ENCODE results near the gene EGFL8. TPM values are rescaled to one million over a fixed set of nuclear protein-coding genes. Genes with fewer than 3 reads are reported as not detected.

The EGFL8 gene
- total and polyA plus RNA-seq, 3 experiments from 2014 or later, result 8.3 to 9.5 TPM; not detected in 1

DNA sequence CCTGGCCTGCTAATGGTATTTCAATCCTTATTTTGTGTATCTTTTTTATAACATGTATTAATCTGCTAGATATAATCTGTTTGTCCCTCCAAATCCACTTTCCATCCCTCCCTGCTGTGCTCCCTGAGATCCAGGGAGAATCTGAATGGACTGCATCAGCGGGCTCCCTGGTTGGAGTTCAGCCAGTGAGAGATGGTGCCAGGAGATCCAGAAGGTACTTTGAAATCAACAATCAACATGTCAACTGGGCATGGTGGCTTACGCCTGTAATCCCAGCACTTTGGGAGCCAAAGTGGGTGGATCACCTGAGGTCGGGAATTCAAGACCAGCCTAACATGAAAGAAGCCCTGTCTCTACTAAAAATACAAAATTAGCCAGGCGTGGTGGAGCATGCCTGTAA is 40.7 kb upstream of the EGFL8 start:
- H3K36me3 Mint-ChIP-seq, result peaks cover 6 to 82% (median 27%) of the 10 kb centered on the region in 3 donors

DNA sequence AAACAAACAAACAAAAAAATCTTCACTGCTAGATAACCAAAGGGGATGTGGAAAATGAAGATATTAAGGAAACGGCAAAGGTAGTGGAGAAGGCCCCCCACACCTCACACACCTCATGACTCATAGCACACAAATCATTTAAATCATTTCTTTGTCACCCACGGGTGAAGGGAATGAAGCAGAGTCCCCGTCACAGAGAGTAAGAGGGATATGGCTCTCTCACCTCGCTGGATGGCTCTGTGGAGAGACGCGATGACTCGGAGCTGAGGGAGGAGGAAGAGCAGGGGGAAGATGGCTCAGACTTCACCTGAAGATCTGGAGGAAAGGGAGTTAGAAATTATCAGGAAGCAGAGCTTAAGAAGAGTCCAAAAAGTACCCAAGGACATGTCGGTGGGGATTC is 37.5 kb upstream of the EGFL8 start:
- Histone ChIP-seq H3K27me3 (ENCODE audit: insufficient read depth, low read length, poor library complexity, severe bottlenecking) (no peaks in the 10 kb centered on the region), H3K4me3 (ENCODE audit: low read length) (peak overlapping the region; percentile 96), H3K9me3 (ENCODE audit: low read length) (no peaks in the 10 kb centered on the region), H3K4me1 (ENCODE audit: insufficient read depth, low read length) (peaks cover 30% of the 10 kb centered on the region), H3K27ac (ENCODE audit: low read depth, low read length) (peak overlapping the region; percentile 95), H3K36me3 (ENCODE audit: insufficient read depth, low read length) (peaks cover 30% of the 10 kb centered on the region)
- ChIA-PET CTCF (interaction anchor here (1.1 kb wide), 1 partner anchor 69 kb away, joined by 5 read pairs; no protein-coding TSS in a partner anchor), POLR2A (no interaction called here)
- no peaks in the 10 kb centered on the region for H3K9me3 Mint-ChIP-seq
- H3K36me3 Mint-ChIP-seq, result peaks cover 7 to 56% (median 13%) of the 10 kb centered on the region in 3 donors
- DNase-seq, result no peak
- peaks cover 0 to 2% of the 10 kb centered on the region in 2 donors for H3K27me3 Mint-ChIP-seq
- H3K4me3 Mint-ChIP-seq, result peak overlapping the region; percentile 95 to 100 (median 99)
- H3K4me1 Mint-ChIP-seq, result peaks cover 48 to 66% (median 59%) of the 10 kb centered on the region in 3 donors
- peak overlapping the region; percentile 85 to 99 (median 98) for H3K27ac Mint-ChIP-seq

More for the DNA sequence above, 40.7 kb upstream of the EGFL8 start:
- H3K4me3 ChIP-seq (ENCODE audit: low read length), result no peak overlapping the region
- H3K9me3 Mint-ChIP-seq, result no peaks in the 10 kb centered on the region
- POLR2A ChIA-PET, result no interaction called here
- peaks cover 36 to 60% (median 50%) of the 10 kb centered on the region in 3 donors for H3K4me1 Mint-ChIP-seq
- H3K4me1 ChIP-seq (ENCODE audit: insufficient read depth, low read length), result peaks cover 23% of the 10 kb centered on the region
- H3K36me3 ChIP-seq (ENCODE audit: insufficient read depth, low read length), result peaks cover 55% of the 10 kb centered on the region
- DNase-seq, result no peak
- H3K27me3 Mint-ChIP-seq, result peaks cover 0 to 2% of the 10 kb centered on the region in 2 donors
- H3K9me3 ChIP-seq (ENCODE audit: low read length), result no peaks in the 10 kb centered on the region
- H3K27ac ChIP-seq (ENCODE audit: low read depth, low read length), result no peak overlapping the region
- CTCF ChIA-PET, result no interaction called here
- no peak overlapping the region for H3K4me3 Mint-ChIP-seq
- H3K27me3 ChIP-seq (ENCODE audit: insufficient read depth, low read length, poor library complexity, severe bottlenecking), result no peaks in the 10 kb centered on the region
- H3K27ac Mint-ChIP-seq, result peak overlapping the region in 2 of 8 donors; percentile 19 to 27

DNA sequence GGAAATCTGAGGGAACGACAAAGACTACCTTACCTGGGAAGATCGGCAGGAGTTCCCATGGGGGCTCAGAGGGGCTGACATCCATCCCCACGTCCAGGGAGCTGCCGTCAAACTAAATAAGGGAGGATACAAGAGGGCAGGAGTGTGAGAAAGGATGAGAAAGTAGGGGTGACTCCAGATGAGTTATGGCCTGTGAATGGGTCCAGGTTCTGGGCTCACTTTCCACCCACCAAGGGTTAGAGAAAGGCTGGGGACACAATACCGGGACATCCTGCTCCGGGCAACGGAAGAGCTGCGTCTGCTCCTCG is 37.0 kb upstream of the EGFL8 start:
- peaks cover 2 to 3% of the 10 kb centered on the region in 2 donors for H3K27me3 Mint-ChIP-seq
- CTCF ChIA-PET, result interaction anchor here (1.1 to 1.6 kb wide), 2 partner anchors 27 to 68 kb away, joined by 5 to 6 read pairs; no protein-coding TSS in a partner anchor

DNA sequence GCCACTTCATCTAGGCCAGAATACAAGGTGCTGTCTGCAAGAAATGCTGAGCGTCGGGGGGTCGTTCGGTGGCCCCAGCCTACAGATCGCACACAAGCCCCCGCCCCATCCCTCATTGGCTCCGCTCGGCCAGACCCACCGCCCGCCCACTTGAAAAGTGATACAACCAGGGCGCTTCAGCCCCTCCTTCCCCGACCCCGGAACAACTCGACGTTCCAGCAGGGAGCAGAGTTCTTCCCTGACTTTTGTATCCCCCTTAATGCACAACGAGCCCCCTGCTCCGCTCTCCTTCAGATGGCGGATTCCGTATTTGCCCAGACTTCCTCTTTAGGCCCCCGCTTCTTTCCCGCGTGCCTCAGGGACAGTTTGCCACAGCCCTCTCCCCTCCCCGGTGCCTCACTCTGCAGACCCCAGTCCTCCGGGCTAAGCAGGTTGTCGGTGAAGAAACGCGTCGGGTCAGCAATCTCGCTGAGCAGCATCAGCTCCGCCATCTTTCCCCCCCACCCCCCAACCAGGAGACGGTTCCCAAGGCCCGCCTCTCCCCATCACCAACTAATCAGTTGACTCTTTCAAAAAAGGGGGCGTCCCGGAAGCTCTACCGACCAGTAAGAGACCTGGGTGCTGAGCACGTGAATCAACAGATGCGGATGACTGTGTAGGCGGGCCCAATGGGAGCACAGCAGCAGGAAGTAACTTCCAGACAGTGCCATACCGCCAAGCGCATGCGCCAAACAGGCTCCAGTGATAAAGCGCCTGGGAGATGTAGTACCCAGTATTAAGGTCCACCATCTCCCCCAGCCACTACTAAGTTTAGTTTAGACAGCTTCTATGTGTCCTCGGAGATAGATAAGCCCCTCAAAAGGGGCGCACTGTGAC is 36.4 kb upstream of the EGFL8 start, which contains the start of gene ATF6B:
ATF6B (minus strand) TSS at position 530 of the 876 bp plus-strand sequence; CDS start at position 491, 39 bp downstream.
- Histone ChIP-seq H3K27ac (ENCODE audit: low read depth, low read length) (peak within 1 kb of the TSS; percentile 95), H3K9me3 (ENCODE audit: low read length) (no peaks in the 10 kb centered on the region), H3K27me3 (ENCODE audit: insufficient read depth, low read length, poor library complexity, severe bottlenecking) (no peaks in the 10 kb centered on the region), H3K36me3 (ENCODE audit: insufficient read depth, low read length) (peaks cover 26% of the 10 kb centered on the region), H3K4me3 (ENCODE audit: low read length) (peak within 1 kb of the TSS; percentile 97), H3K4me1 (ENCODE audit: insufficient read depth, low read length) (peaks cover 30% of the 10 kb centered on the region)
- peak; percentile 95 to 99 (median 96) for DNase-seq
- peaks cover 2 to 4% of the 10 kb centered on the region in 2 donors for H3K27me3 Mint-ChIP-seq
- H3K9me3 Mint-ChIP-seq, result no peaks in the 10 kb centered on the region
- ChIA-PET CTCF (interaction anchor here (1.1 to 3.1 kb wide), 4 partner anchors 9 to 68 kb away, joined by 5 to 18 read pairs (median 8); no protein-coding TSS in a partner anchor), POLR2A (interaction anchor here (0.9 to 3.6 kb wide), 6 partner anchors 14 to 891 kb away, joined by 3 to 34 read pairs (median 4); partner anchors contain the start of gene PBX2)
- peak within 1 kb of the TSS; percentile 85 to 99 (median 98) for H3K27ac Mint-ChIP-seq
- peak within 1 kb of the TSS; percentile 95 to 100 (median 99) for H3K4me3 Mint-ChIP-seq
- peaks cover 48 to 63% (median 59%) of the 10 kb centered on the region in 3 donors for H3K4me1 Mint-ChIP-seq
- H3K36me3 Mint-ChIP-seq, result peaks cover 3 to 48% (median 9%) of the 10 kb centered on the region in 3 donors

More for the DNA sequence above, 37.0 kb upstream of the EGFL8 start:
- H3K9me3 Mint-ChIP-seq, result no peaks in the 10 kb centered on the region
- H3K36me3 ChIP-seq (ENCODE audit: insufficient read depth, low read length), result peaks cover 26% of the 10 kb centered on the region
- H3K36me3 Mint-ChIP-seq, result peaks cover 3 to 51% (median 9%) of the 10 kb centered on the region in 3 donors
- DNase-seq, result no peak
- no peaks in the 10 kb centered on the region for H3K9me3 ChIP-seq (ENCODE audit: low read length)
- peak overlapping the region; percentile 95 for H3K27ac ChIP-seq (ENCODE audit: low read depth, low read length)
- H3K27ac Mint-ChIP-seq, result peak overlapping the region; percentile 85 to 99 (median 98)
- H3K4me1 Mint-ChIP-seq, result peaks cover 48 to 63% (median 59%) of the 10 kb centered on the region in 3 donors
- peak overlapping the region; percentile 96 for H3K4me3 ChIP-seq (ENCODE audit: low read length)
- peak overlapping the region; percentile 95 to 100 (median 99) for H3K4me3 Mint-ChIP-seq
- POLR2A ChIA-PET, result interaction anchor here (0.9 to 3.6 kb wide), 4 partner anchors 13 to 845 kb away, joined by 3 to 34 read pairs (median 6); no protein-coding TSS in a partner anchor
- H3K27me3 ChIP-seq (ENCODE audit: insufficient read depth, low read length, poor library complexity, severe bottlenecking), result no peaks in the 10 kb centered on the region
- peaks cover 30% of the 10 kb centered on the region for H3K4me1 ChIP-seq (ENCODE audit: insufficient read depth, low read length)

DNA sequence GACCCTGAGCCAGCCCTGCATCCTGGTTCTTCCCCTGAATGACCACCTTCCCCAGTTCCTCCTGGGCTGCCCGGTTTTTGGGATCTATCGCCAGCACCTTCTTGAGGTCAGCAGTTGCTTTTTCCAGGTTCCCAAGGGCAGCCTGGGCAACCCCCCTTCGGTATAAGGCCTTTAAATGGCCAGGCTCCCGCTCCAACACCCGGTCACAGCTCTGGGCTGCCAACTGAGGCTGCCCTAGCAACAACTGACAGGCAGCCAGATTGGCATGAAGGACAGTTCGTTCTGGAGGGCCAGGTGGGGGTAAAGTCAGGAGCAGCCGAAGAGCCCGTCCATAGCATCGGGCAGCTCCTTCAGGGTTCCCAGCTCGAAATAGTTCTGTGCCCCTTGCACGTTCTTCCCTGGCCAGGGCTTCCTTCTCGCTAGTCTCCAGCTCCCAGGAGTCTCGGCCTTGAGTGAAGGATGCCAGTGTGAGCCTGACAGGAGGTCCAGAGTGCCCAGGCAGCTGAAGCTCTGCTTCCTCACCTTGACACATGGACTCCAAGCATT is 35.6 kb upstream of the EGFL8 start:
- CTCF ChIA-PET, result interaction anchor here (0.8 to 3.1 kb wide), 7 partner anchors 8 to 66 kb away, joined by 3 to 18 read pairs (median 4); partner anchors contain the start of gene PRRT1
- Histone ChIP-seq H3K9me3 (ENCODE audit: low read length) (no peaks in the 10 kb centered on the region), H3K27me3 (ENCODE audit: insufficient read depth, low read length, poor library complexity, severe bottlenecking) (no peaks in the 10 kb centered on the region), H3K27ac (ENCODE audit: low read depth, low read length) (peak overlapping the region; percentile 84), H3K4me1 (ENCODE audit: insufficient read depth, low read length) (peaks cover 30% of the 10 kb centered on the region), H3K36me3 (ENCODE audit: insufficient read depth, low read length) (peaks cover 24% of the 10 kb centered on the region), H3K4me3 (ENCODE audit: low read length) (peak overlapping the region; percentile 97)
- peaks cover 5% of the 10 kb centered on the region in 2 donors for H3K27me3 Mint-ChIP-seq
- POLR2A ChIA-PET, result interaction anchor here (0.7 to 3.6 kb wide), 4 partner anchors 62 to 843 kb away, joined by 3 to 34 read pairs (median 6); partner anchors contain the start of gene PBX2
- no peaks in the 10 kb centered on the region for H3K9me3 Mint-ChIP-seq
- H3K36me3 Mint-ChIP-seq, result peaks cover 3 to 40% (median 7%) of the 10 kb centered on the region in 3 donors
- DNase-seq, result no peak
- H3K4me3 Mint-ChIP-seq, result peak overlapping the region; percentile 95 to 100 (median 99)
- H3K27ac Mint-ChIP-seq, result peak overlapping the region; percentile 85 to 99 (median 98)
- H3K4me1 Mint-ChIP-seq, result peaks cover 47 to 56% (median 53%) of the 10 kb centered on the region in 3 donors

DNA sequence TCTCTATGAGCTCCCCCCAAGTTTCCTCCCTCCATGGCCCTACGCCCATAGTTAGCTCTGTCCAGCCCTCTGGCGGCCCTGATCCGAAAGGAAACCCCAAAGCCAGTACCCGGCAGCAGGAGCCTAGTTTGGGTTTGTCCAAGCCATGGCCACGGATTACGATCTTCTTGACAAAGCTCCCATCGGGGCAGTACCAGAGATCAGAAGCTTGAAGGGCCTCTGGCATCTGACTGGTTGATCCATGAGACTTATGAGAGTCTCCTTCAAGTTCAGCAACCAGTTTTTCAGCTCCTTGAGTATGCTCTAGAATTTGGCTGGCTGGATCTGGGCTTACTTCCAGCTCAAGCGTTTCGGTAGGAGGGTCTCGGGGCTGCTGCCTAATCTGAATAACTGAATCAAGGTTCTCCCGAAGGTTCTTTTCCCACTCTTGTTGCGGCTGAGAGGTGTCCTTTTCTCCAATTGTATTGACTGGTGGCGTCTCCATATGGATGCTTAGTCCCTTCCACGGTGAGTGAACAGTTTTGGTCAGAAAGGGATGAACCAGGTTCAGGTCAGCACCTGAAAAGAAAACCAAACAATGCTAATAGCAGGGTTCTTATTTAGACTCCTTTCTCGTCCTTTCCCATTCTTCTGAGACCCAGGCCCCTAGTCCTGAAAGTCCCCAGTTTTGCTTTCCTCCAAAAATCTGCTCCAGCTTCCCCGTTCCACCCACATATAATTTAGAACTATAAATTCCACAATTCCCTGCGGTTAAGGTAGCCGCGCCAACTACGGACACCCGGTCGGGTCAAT is 34.9 kb upstream of the EGFL8 start:
- H3K36me3 ChIP-seq (ENCODE audit: insufficient read depth, low read length), result peaks cover 17% of the 10 kb centered on the region
- no peaks in the 10 kb centered on the region for H3K27me3 ChIP-seq (ENCODE audit: insufficient read depth, low read length, poor library complexity, severe bottlenecking)
- no peaks in the 10 kb centered on the region for H3K9me3 Mint-ChIP-seq
- H3K27me3 Mint-ChIP-seq, result peaks cover 6 to 7% of the 10 kb centered on the region in 2 donors
- peak overlapping the region; percentile 84 for H3K27ac ChIP-seq (ENCODE audit: low read depth, low read length)
- DNase-seq, result no peak
- peaks cover 3 to 33% (median 3%) of the 10 kb centered on the region in 3 donors for H3K36me3 Mint-ChIP-seq
- peaks cover 42 to 50% (median 47%) of the 10 kb centered on the region in 3 donors for H3K4me1 Mint-ChIP-seq
- peak overlapping the region; percentile 97 for H3K4me3 ChIP-seq (ENCODE audit: low read length)
- H3K4me3 Mint-ChIP-seq, result peak overlapping the region; percentile 86 to 97 (median 93)
- H3K27ac Mint-ChIP-seq, result peak overlapping the region; percentile 85 to 97 (median 95)
- CTCF ChIA-PET, result interaction anchor here (0.8 to 3.1 kb wide), 7 partner anchors 9 to 267 kb away, joined by 3 to 18 read pairs (median 3); partner anchors contain the start of genes NEU1 and PRRT1
- H3K9me3 ChIP-seq (ENCODE audit: low read length), result no peaks in the 10 kb centered on the region
- peaks cover 30% of the 10 kb centered on the region for H3K4me1 ChIP-seq (ENCODE audit: insufficient read depth, low read length)
- POLR2A ChIA-PET, result interaction anchor here (0.6 to 3.6 kb wide), 6 partner anchors 15 to 843 kb away, joined by 3 to 34 read pairs (median 3); a partner anchor contains a TSS

DNA sequence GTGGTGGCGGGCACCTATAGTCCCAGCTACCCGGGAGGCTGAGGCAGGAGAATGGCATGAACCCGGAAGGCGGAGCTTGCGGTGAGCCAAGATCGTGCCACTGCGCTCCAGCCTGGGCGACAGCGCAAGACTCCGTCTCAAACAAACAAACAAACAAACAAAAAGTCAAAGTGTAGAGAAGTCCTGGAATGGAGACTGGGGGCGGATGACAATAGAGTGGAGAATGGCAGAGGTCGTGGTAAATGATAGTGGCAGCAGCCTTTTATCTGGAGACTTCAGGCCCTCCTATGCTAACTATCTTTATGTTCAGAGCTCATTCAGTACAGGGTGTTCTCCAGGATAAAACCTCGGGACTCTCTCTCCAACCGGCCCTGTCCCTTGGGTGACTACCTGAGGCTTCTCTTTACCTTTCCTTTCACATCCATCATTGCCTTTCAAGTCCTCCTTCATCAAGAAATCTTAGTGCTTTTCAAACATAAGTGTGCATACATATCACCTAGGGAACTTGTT is 32.9 kb upstream of the EGFL8 start:
- Histone ChIP-seq H3K36me3 (ENCODE audit: insufficient read depth, low read length) (peaks cover 5% of the 10 kb centered on the region), H3K9me3 (ENCODE audit: low read length) (no peaks in the 10 kb centered on the region), H3K4me1 (ENCODE audit: insufficient read depth, low read length) (peaks cover 28% of the 10 kb centered on the region), H3K27me3 (ENCODE audit: insufficient read depth, low read length, poor library complexity, severe bottlenecking) (no peaks in the 10 kb centered on the region), H3K4me3 (ENCODE audit: low read length) (no peak overlapping the region), H3K27ac (ENCODE audit: low read depth, low read length) (peak overlapping the region; percentile 17)
- Mint-ChIP-seq H3K27ac (peak overlapping the region in 1 of 8 donors; percentile 47), H3K4me3 (peak overlapping the region in 6 of 7 donors; percentile 28 to 74 (median 56)), H3K4me1 (peaks cover 36 to 39% (median 37%) of the 10 kb centered on the region in 3 donors), H3K9me3 (no peaks in the 10 kb centered on the region), H3K36me3 (peaks cover 0 to 20% (median 3%) of the 10 kb centered on the region in 3 donors), H3K27me3 (peaks cover 6 to 11% of the 10 kb centered on the region in 2 donors)
- POLR2A ChIA-PET, result interaction anchor here (0.6 kb wide), 1 partner anchor 12 kb away, joined by 6 read pairs; no protein-coding TSS in a partner anchor
- no peak for DNase-seq
- CTCF ChIA-PET, result interaction anchor here (3.1 kb wide), 1 partner anchor 64 kb away, joined by 18 read pairs; no protein-coding TSS in a partner anchor
